GM12872 (cell line): ENCODE data around the gene KRTAP4-16.

Experiments used
- TF ChIP-seq, protein P1 (sequence below): IDR thresholded peaks from 3 replicates; pipeline ENCODE4 v1.5.1; 2011; ENCODE audit warnings: low read depth, mild to moderate bottlenecking, low read length, moderate library complexity; ENCODE audit not compliant: insufficient read depth

The KRTAP4-16 gene

DNA sequence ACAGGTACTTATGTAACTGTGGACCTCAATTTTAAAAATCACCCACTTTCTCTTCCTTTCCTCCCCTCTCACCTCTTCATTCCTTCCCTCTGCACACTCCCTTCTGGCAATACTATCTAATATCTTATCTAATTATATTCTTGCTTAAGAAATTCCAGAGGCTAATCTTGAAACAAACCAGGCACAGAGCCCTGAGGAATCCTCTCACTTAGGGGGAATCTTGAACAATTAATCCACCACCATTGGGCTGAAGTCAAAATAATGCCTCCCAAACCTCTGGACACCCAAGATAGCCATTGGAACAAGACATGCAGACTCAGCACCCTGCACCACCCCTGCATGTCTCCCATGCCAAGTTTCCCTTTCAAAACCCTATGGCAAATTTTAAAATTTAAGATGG lies 39.4 kb upstream of the KRTAP4-16 start:
- TF ChIP-seq, protein P1, sequence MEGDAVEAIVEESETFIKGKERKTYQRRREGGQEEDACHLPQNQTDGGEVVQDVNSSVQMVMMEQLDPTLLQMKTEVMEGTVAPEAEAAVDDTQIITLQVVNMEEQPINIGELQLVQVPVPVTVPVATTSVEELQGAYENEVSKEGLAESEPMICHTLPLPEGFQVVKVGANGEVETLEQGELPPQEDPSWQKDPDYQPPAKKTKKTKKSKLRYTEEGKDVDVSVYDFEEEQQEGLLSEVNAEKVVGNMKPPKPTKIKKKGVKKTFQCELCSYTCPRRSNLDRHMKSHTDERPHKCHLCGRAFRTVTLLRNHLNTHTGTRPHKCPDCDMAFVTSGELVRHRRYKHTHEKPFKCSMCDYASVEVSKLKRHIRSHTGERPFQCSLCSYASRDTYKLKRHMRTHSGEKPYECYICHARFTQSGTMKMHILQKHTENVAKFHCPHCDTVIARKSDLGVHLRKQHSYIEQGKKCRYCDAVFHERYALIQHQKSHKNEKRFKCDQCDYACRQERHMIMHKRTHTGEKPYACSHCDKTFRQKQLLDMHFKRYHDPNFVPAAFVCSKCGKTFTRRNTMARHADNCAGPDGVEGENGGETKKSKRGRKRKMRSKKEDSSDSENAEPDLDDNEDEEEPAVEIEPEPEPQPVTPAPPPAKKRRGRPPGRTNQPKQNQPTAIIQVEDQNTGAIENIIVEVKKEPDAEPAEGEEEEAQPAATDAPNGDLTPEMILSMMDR, result no peak

DNA sequence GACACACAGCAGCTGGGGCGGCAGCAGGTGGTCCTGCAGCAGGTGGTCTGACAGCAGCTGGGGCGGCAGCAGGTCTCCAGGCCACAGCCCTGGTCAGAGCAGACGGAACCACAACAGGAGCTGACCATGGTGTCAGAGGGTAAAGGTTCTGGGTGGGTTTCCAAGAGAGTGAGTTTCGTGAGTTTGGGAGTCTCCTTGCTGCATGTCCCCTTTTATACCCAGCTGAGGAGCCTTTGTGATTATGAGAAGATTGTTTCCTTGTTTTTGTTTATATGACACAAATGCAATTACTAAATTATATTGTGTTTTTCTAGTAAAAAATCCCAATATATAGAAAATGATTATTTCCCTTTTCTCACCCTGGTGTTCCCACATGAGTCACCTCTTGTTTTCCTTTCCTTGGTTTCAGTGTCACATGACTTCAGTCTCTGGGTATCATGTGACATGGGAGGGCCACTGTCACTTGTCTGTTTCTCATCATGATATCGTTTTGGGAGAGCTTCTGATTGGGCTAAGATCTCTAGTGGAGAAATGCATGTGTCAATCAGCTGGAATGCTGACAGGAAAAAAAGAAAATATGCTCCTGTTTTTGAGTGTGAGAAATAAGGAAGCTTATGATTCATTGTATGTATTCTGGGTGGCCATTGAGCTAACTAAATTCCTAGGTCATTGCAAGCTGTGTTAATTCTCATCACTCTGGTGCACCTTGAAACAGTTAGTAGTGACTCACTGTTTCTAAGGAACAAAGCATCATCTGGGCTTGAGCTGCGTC lies 38.5 kb upstream of the KRTAP4-16 start, which contains the start of gene KRTAP4-6:
TSS of gene KRTAP4-6 (minus strand) at position 185 of the 772 bp plus-strand sequence. CDS start at position 128, 57 bp downstream.
- TF ChIP-seq, protein P1, result no peak

DNA sequence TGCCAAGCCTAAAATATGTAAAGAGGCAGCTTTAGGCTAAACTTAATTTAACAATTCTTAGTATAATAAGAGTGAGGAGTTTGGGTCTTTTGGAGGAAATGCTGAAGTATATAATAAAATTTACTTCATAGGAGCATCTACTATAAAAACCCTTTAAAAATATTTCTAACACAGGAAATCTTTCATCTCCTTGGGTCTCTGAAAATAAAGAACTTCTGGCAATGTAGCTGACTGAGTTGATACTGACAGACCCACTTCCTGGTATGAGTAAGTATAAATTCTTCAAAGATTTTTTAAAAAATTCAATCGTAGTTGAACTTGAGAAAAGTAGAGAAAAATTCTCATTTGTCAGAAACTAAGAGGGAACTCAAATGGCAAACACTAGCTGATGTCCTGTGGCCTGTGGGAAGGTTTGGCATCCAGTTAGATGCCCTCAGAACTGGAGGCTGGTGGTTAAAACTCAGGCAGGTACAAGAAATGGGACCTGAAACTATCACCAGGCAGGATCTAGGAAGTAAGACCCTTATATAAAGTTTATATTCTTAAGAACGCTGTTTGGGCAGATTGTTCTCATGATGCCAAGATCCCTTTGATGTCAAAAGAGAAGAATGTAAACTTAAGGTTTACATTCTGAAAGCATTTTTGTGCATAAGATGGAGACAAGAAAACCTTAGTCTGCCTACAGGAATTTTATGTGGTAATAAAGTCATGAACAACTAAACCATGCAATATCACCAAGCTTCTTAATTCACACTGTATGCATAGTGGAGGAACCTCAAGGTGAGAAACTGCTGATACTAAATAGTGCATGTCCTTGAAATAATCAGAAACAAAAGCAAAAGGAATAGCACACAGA lies 32.1 kb upstream of the KRTAP4-16 start:
- TF ChIP-seq, protein P1, result no peak

DNA sequence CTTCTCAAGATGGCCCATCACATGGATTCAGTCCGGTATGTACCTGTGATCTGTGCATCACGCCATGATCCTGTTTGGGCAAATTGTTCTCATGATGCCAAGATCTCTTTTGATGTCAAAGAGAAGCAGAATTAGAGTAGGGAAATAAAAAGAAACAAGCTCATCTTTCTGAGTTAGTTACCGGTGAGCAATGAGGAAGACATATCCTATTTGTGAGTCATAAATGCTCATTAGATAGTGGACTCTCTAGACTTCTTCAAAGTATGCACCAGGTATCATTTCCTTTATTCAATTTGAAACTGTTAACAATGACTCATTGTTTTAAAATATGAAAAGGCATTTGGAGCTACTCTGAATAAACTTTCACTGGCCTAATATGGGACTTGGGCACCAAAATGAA lies 30.0 kb upstream of the KRTAP4-16 start:
- TF ChIP-seq, protein P1, result no peak

DNA sequence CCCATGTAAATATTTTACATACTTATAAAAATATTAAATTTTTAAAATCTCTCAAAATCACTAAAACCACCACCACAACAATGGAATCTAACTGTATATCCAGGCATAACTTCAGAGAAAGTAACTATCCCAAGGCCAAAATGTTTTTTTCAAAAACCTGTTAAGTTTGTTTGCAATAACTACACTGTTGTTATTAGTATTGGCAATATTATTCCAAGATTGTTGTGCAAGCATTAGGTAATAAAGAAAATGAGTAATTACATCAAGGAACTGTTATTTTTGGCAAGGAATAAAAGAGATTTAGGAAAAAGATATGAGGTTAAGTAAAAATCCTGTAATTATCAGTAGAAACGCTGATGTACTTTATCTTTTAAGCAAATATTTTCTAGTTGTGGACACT lies 25.4 kb upstream of the KRTAP4-16 start:
- TF ChIP-seq, protein P1, result no peak

DNA sequence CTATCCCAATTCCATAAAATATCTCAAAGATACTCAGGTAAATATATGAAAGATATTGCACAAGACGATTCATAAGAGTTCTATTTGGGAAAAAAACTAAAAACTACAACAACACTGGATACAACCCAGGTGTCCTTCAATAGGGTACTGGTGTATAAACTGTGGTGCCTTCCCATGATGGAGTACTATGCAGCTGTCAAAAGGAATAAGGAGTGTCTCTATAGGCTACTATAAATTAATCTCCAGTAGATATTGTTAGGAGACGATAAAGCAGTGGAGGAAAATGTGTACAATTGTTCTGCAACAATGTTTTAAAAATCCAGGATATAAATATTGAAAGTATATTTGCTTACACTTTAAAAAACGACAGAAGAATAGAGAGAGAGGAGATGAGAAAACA lies 24.4 kb upstream of the KRTAP4-16 start:
- TF ChIP-seq, protein P1, result no peak

DNA sequence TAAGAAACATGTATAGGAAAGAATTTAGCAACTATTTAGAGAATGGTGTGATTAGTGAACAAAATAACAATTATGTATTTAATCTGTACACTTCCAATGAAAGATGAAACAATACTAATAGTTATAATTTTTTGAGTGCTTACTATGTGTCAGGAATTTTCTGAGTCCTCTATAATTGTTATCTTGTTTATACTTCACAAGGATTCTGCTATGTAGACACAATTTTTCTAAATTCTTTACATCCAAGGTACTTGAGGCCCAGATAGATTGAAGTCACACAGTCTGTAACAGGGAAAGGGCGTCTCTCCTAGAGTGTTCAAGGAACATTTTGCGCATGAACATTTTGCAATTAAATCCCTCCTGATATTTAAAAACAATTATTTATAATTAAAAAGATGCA lies 23.1 kb upstream of the KRTAP4-16 start:
- TF ChIP-seq, protein P1, result no peak
